ENCODE data around the gene ITGAD.

DNA sequence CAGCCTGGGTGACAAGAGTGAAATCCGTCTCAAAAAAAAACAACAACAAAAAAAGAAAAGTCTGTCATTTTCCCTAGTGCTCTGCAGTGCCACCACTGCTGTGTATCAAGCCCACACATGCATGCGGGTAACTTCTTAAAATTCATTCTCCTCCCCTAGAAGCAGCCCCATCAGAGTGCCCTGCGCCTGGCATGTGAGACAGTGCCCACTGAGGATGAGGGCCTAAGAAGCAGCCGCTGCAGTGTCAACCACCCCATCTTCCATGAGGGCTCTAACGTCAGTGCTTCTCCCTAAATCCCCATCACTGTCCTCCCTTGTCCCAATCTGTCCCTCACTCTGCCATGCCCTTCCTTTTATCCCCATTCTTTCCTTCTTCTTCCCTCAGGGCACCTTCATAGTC is 24.8 kb downstream of the ITGAD start:
- no peak for TF ChIP-seq POLR2A (IDR thresholded peaks at IDR 0.05)
- TF ChIP-seq, protein P1, sequence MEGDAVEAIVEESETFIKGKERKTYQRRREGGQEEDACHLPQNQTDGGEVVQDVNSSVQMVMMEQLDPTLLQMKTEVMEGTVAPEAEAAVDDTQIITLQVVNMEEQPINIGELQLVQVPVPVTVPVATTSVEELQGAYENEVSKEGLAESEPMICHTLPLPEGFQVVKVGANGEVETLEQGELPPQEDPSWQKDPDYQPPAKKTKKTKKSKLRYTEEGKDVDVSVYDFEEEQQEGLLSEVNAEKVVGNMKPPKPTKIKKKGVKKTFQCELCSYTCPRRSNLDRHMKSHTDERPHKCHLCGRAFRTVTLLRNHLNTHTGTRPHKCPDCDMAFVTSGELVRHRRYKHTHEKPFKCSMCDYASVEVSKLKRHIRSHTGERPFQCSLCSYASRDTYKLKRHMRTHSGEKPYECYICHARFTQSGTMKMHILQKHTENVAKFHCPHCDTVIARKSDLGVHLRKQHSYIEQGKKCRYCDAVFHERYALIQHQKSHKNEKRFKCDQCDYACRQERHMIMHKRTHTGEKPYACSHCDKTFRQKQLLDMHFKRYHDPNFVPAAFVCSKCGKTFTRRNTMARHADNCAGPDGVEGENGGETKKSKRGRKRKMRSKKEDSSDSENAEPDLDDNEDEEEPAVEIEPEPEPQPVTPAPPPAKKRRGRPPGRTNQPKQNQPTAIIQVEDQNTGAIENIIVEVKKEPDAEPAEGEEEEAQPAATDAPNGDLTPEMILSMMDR (IDR thresholded peaks at IDR 0.05), result no peak

Measured in body of pancreas (tissue), 4 donors.